ENCODE measurements around the gene APEH. TPM values are rescaled to one million over a fixed set of nuclear protein-coding genes. Genes with fewer than 3 reads are reported as not detected.
A peak's percentile ranks its signal among the peaks of the same experiment; 100 is the strongest.

Gene APEH
- total and polyA plus RNA-seq, 4 donors: 65.1 to 94.1 (median 87.5) TPM

DNA sequence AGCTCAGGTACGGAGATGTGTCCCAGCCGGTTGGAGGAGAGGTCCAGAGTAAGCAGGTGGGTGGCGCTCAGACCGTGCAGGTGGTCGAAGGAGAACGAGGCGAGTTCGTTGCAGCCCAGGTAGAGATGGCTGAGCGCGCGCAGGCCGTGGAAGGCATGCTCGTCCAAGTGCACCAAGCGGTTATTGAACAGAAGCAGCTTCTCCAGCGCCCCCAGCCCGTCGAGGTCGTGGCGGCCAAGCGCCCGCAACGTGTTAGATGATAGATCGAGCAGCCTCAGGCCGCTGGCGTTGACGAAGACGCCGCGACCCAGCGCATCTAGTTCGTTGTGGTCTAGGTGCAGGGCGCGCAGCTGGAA, 44.7 kb downstream of the APEH start:
- peaks cover 4 to 29% (median 18%) of the 10 kb centered on the region in 4 donors for H3K4me1 ChIP-seq (ENCODE audit: control insufficient read depth in 4 of 4, insufficient read depth in 4 of 4, low read length in 3 of 4)
- H3K9ac ChIP-seq (ENCODE audit: low read depth in 1 of 2, low read length in 2 of 2): no peak overlapping the region
- no peak for DNase-seq (ENCODE audit: low spot score)
- H3K9me3 ChIP-seq (ENCODE audit: control insufficient read depth in 4 of 4, low read length in 3 of 4): no peaks in the 10 kb centered on the region
- no peak overlapping the region for H3K27ac ChIP-seq (ENCODE audit: low read depth in 1 of 2, low read length in 2 of 2)
- peak overlapping the region in 1 of 3 donors; percentile 6 for H3K4me3 ChIP-seq (ENCODE audit: low read depth in 1 of 3, low read length in 3 of 3)
- peaks cover 6 to 54% (median 19%) of the 10 kb centered on the region in 4 donors for H3K36me3 ChIP-seq (ENCODE audit: control insufficient read depth in 4 of 4, insufficient read depth in 3 of 4, low read depth in 1 of 4, low read length in 3 of 4)
- peak; percentile 9 for TF ChIP-seq FOXA1 (IDR thresholded peaks at IDR 0.05)
- no peak for TF ChIP-seq RXRA (IDR thresholded peaks at IDR 0.05)
- TF ChIP-seq, protein P1, sequence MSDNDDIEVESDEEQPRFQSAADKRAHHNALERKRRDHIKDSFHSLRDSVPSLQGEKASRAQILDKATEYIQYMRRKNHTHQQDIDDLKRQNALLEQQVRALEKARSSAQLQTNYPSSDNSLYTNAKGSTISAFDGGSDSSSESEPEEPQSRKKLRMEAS (IDR thresholded peaks at IDR 0.05): no peak
- 35% methylated on average over 33 of the region's 33 CpGs for WGBS
- no peaks in the 10 kb centered on the region for H3K27me3 ChIP-seq (ENCODE audit: control insufficient read depth in 4 of 4, insufficient read depth in 4 of 4, low read length in 3 of 4)

DNA sequence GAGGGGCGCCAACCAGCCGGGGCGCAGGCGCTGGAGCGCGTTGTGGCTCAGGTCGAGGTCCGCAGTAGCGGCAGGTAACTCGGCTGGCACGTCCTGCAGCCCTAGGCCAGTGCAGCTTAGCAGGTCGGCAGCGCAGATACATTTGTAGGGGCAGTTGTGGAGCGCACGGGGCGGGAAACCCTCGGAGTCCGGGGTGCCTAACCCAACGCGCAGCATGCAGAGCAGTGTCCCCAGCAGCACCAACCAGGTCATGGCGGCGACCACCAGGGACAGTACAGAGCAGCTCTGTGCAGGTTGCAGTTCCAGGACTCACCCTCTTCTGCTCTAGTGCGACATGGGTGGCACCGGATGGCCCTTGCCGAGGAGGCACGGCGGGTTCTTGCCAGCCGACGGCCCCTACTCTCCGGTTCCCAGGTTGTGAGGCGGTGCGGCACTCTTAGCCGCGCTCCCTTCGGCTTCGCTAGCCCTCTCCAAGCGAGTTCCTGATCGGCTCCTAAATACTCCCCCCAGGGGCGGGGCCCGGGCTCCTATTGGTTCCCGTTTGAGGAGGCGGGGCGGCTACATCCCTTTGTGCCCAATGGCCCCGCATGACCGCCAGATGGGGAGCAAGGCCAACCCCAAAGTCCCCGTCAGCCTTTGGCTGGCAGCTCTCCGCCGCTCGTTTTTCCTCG, 45.2 kb downstream of the APEH start, which contains the start of gene AMIGO3:
Gene AMIGO3, minus strand, starts transcription at position 471 of the 671 bp plus-strand sequence. Its CDS starts 219 bp downstream, at position 252.
- H3K9me3 ChIP-seq (ENCODE audit: control insufficient read depth in 4 of 4, low read length in 3 of 4): no peaks in the 10 kb centered on the region
- TF ChIP-seq, protein P1 (IDR thresholded peaks at IDR 0.05): no peak
- TF ChIP-seq TAF1 (conservative IDR thresholded peaks at IDR 0.05): no peak
- TF ChIP-seq YY1 (IDR thresholded peaks at IDR 0.05): peak; percentile 31
- TF ChIP-seq SP1 (IDR thresholded peaks at IDR 0.05): peak; percentile 70
- no peak for TF ChIP-seq HNF4G (IDR thresholded peaks at IDR 0.05)
- TF ChIP-seq FOXA2 (IDR thresholded peaks at IDR 0.05): no peak
- no peak for TF ChIP-seq FOXA1 (IDR thresholded peaks at IDR 0.05)
- TF ChIP-seq, protein P2, sequence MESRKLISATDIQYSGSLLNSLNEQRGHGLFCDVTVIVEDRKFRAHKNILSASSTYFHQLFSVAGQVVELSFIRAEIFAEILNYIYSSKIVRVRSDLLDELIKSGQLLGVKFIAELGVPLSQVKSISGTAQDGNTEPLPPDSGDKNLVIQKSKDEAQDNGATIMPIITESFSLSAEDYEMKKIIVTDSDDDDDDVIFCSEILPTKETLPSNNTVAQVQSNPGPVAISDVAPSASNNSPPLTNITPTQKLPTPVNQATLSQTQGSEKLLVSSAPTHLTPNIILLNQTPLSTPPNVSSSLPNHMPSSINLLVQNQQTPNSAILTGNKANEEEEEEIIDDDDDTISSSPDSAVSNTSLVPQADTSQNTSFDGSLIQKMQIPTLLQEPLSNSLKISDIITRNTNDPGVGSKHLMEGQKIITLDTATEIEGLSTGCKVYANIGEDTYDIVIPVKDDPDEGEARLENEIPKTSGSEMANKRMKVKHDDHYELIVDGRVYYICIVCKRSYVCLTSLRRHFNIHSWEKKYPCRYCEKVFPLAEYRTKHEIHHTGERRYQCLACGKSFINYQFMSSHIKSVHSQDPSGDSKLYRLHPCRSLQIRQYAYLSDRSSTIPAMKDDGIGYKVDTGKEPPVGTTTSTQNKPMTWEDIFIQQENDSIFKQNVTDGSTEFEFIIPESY (IDR thresholded peaks at IDR 0.05): no peak
- peak in 1 of 2 donors; percentile 66 for TF ChIP-seq RXRA (IDR thresholded peaks at IDR 0.05)
- TF ChIP-seq RAD21 (IDR thresholded peaks at IDR 0.05): peak in 1 of 2 donors; percentile 49
- peak in 1 of 2 donors; percentile 11 for TF ChIP-seq HNF4A (conservative IDR thresholded peaks at IDR 0.05)
- TF ChIP-seq, protein P3, sequence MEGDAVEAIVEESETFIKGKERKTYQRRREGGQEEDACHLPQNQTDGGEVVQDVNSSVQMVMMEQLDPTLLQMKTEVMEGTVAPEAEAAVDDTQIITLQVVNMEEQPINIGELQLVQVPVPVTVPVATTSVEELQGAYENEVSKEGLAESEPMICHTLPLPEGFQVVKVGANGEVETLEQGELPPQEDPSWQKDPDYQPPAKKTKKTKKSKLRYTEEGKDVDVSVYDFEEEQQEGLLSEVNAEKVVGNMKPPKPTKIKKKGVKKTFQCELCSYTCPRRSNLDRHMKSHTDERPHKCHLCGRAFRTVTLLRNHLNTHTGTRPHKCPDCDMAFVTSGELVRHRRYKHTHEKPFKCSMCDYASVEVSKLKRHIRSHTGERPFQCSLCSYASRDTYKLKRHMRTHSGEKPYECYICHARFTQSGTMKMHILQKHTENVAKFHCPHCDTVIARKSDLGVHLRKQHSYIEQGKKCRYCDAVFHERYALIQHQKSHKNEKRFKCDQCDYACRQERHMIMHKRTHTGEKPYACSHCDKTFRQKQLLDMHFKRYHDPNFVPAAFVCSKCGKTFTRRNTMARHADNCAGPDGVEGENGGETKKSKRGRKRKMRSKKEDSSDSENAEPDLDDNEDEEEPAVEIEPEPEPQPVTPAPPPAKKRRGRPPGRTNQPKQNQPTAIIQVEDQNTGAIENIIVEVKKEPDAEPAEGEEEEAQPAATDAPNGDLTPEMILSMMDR (IDR thresholded peaks at IDR 0.05; ENCODE audit: low read depth, low read length, missing input control): peak; percentile 43
- peaks cover 2 to 50% (median 18%) of the 10 kb centered on the region in 4 donors for H3K36me3 ChIP-seq (ENCODE audit: control insufficient read depth in 4 of 4, insufficient read depth in 3 of 4, low read depth in 1 of 4, low read length in 3 of 4)
- H3K27me3 ChIP-seq (ENCODE audit: control insufficient read depth in 4 of 4, insufficient read depth in 4 of 4, low read length in 3 of 4): no peaks in the 10 kb centered on the region
- H3K4me1 ChIP-seq (ENCODE audit: control insufficient read depth in 4 of 4, insufficient read depth in 4 of 4, low read length in 3 of 4): peaks cover 4 to 31% (median 20%) of the 10 kb centered on the region in 4 donors
- H3K4me3 ChIP-seq (ENCODE audit: low read depth in 1 of 3, low read length in 3 of 3): peak within 1 kb of the TSS in 2 of 3 donors; percentile 6 to 58
- peak; percentile 91 for DNase-seq (ENCODE audit: low spot score)
- H3K27ac ChIP-seq (ENCODE audit: low read depth in 1 of 2, low read length in 2 of 2): peak within 1 kb of the TSS in 1 of 2 donors; percentile 35
- 11% methylated on average over 50 of the region's 50 CpGs for WGBS
- no peak within 1 kb of the TSS for H3K9ac ChIP-seq (ENCODE audit: low read depth in 1 of 2, low read length in 2 of 2)

Measured in liver (tissue), 9 donors.